ENCODE results near the gene MARCHF10.
A peak's percentile ranks its signal among the peaks of the same experiment; 100 is the strongest.
"Not testable (repeated sequence)": the region's sequence is repeated elsewhere in the genome, so short reads cannot be mapped to it uniquely, and the experiment has no call there.

Gene MARCHF10

DNA sequence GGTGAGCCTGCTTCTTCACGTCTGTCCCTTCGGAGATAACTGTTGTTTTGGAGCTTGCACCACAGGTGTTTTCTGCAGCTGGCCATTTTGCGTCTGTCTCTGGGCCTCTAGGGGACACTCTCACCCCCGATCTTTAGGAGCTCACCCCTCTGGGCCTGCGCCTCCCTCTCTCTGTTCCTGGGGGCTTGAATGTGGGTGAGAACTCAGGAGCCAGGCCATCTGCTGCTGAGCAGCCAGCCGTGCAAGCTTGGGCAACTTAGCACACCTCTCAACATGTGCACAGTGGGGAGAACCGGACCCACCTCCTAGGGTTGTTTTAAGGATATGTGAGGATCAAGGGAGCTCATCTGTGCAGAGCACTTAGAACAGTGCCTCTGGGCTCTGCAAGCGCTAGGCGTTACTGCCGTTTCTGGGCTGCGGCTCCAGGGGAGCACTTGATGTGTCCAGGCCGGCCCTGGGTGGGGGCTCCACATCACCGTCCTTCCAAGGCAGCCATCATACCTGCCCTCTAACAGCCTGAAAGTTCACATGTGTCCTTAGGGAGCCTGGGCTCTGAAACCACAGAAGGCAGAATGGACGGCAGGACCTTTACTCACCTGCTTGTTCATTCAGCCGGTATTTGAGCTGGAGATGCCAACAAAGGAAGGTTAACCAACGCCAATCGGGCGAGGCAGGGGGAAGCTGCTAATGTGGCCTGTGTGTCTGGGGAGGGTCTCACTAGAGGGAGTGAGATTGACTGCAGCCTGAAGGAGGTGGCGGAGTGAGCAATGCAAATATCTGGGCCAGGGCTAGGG, 114.3 kb downstream of the MARCHF10 start:
- no peak overlapping the region for H3K4me3 ChIP-seq (replicated peaks; ENCODE audit: low read depth, low read length)
- DNase-seq (ENCODE audit: extremely low read depth, low read depth), result no peak
- TF ChIP-seq, protein P1, sequence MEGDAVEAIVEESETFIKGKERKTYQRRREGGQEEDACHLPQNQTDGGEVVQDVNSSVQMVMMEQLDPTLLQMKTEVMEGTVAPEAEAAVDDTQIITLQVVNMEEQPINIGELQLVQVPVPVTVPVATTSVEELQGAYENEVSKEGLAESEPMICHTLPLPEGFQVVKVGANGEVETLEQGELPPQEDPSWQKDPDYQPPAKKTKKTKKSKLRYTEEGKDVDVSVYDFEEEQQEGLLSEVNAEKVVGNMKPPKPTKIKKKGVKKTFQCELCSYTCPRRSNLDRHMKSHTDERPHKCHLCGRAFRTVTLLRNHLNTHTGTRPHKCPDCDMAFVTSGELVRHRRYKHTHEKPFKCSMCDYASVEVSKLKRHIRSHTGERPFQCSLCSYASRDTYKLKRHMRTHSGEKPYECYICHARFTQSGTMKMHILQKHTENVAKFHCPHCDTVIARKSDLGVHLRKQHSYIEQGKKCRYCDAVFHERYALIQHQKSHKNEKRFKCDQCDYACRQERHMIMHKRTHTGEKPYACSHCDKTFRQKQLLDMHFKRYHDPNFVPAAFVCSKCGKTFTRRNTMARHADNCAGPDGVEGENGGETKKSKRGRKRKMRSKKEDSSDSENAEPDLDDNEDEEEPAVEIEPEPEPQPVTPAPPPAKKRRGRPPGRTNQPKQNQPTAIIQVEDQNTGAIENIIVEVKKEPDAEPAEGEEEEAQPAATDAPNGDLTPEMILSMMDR (IDR thresholded peaks at IDR 0.05; ENCODE audit: low read depth, low read length, missing control alignments), result no peak

DNA sequence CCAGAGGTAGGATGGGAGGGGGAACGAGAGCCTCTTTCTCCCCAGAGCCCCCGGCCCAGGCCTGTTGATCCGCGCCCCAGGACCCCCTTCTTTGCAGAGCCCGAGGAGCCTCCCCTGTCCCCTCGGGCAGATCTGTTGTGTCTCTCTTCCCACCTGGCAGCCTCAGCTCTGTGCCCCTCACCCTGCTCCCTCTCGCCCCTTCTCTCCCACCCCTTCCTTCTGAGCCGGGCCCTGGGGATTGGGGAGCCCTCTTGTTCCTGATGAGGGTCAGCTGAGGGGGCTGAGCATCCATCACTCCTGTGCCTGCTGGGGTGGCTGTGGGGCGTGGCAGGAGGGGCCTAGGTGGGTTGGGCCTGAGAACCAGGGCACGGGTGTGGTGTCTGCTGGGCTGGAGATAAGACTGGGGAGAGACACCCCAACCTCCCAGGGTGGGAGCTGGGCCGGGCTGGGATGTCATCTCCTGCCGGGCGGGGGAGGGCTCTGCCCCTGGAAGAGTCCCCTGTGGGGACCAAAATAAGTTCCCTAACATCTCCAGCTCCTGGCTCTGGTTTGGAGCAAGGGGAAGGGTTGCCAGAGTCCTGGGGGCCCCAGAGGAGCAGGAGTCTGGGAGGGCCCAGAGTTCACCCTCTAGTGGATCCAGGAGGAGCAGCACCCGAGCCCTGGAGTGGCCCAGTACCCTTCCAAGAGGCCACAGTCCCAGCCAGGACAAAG, 115.2 kb downstream of the MARCHF10 start:
- no peak for DNase-seq (ENCODE audit: extremely low read depth, low read depth)
- TF ChIP-seq, protein P1 (IDR thresholded peaks at IDR 0.05; ENCODE audit: low read depth, low read length, missing control alignments), result peak; percentile 51
- no peak overlapping the region for H3K4me3 ChIP-seq (replicated peaks; ENCODE audit: low read depth, low read length)

DNA sequence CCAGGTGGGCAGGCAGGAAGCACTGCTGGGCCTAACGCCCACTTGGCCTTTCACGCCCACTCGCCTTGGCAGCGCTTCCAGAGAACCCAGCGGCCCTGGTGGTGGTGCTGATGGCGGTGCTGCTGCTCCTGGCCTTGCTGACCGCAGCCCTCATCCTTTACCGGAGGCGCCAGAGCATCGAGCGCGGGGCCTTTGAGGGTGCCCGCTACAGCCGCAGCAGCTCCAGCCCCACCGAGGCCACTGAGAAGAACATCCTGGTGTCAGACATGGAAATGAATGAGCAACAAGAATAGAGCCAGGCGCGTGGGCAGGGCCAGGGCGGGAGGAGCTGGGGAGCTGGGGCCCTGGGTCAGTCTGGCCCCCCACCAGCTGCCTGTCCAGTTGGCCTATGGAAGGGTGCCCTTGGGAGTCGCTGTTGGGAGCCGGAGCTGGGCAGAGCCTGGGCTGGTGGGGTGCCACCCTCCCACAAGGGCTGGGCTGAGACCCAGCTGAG, 115.9 kb downstream of the MARCHF10 start:
- TF ChIP-seq, protein P1 (IDR thresholded peaks at IDR 0.05; ENCODE audit: low read depth, low read length, missing control alignments), result no peak
- no peak for DNase-seq (ENCODE audit: extremely low read depth, low read depth)
- no peak overlapping the region for H3K4me3 ChIP-seq (replicated peaks; ENCODE audit: low read depth, low read length)

- not testable (repeated sequence) for DNase-seq (ENCODE audit: extremely low read depth, low read depth); H3K4me3 ChIP-seq (replicated peaks; ENCODE audit: low read depth, low read length)
Observed at GRCh38 chr17:62691589-62691915, 116.6 kb downstream of the MARCHF10 start.

DNA sequence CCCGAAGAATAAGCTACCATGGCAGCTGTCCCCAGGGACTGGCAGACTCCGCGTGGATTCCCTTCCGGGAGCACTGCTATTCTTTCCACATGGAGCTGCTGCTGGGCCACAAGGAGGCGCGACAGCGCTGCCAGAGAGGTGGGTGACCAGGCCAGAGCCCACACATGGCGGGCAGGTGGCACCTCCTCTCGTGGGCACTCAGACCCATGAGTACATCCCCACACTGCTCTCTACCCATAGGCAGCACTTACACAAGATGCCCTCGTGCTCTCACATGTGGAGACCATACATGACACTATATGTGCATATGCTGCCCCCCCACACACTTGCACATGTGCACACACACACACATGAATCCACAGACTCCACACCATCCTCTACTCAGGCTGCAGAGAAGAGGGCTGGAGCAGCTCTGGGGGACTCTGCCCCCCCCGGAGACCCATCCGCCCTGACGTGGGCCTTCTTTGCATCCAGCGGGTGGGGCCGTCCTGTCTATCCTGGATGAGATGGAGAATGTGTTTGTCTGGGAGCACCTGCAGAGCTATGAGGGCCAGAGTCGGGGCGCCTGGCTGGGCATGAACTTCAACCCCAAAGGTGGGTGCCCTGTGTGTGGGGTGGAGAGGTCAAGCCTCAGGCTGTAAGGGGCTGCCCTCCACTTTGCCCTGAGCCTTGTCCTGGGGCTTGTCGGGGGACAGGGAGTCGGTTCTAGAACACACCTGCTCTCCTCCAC, 117.8 kb downstream of the MARCHF10 start:
- DNase-seq (ENCODE audit: extremely low read depth, low read depth), result no peak
- no peak overlapping the region for H3K4me3 ChIP-seq (replicated peaks; ENCODE audit: low read depth, low read length)
- TF ChIP-seq, protein P1 (IDR thresholded peaks at IDR 0.05; ENCODE audit: low read depth, low read length, missing control alignments), result peak; percentile 14

DNA sequence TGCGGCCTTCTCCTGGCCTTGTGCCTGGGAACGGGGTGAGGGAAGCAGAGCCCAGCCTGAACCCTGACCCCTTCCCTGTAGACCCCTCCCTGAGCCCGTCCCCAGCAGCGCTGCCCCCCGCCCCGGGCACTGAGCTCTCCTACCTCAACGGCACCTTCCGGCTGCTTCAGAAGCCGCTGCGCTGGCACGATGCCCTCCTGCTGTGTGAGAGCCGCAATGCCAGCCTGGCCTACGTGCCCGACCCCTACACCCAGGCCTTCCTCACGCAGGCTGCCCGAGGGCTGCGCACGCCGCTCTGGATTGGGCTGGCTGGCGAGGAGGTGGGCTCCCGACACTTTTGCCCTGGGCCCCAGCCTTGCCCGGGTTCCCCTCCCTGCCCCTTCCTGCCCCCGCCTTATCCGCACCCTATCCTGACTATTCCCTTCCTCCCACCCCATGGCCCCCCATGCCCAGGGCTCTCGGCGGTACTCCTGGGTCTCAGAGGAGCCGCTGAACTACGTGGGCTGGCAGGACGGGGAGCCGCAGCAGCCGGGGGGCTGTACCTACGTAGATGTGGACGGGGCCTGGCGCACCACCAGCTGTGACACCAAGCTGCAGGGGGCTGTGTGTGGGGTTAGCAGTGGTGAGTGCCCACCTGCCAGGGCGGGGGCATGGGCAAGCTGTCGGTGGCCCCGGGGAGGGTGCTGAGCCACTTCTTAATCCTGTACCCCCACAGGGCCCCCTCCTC, 118.5 kb downstream of the MARCHF10 start:
- TF ChIP-seq, protein P1 (IDR thresholded peaks at IDR 0.05; ENCODE audit: low read depth, low read length, missing control alignments), result no peak
- no peak overlapping the region for H3K4me3 ChIP-seq (replicated peaks; ENCODE audit: low read depth, low read length)

More for the DNA sequence above, 118.5 kb downstream of the MARCHF10 start:
- no peak for DNase-seq (ENCODE audit: extremely low read depth, low read depth)

Measured in HFF-Myc (cell line).